ENCODE measurements around the gene MED15. TPM values are rescaled to one million over a fixed set of nuclear protein-coding genes. Genes with fewer than 3 reads are reported as not detected.
"Not testable (repeated sequence)": the region's sequence is repeated elsewhere in the genome, so short reads cannot be mapped to it uniquely, and the experiment has no call there.

The MED15 gene
- total and polyA plus RNA-seq, 2 of the 4 experiments (the other 2 are of a cell fraction), result 19.0 to 68.8 TPM

- Histone ChIP-seq H3K18ac (ENCODE audit: low read depth, low read length) (peak overlapping the region; percentile 87), H4K8ac (ENCODE audit: low read depth in 2 of 2, low read length in 2 of 2) (peak overlapping the region; percentile 81 to 91), H2AK5ac (ENCODE audit: low read depth, low read length) (peak overlapping the region; percentile 99), H3K14ac (replicated peaks; ENCODE audit: low read depth, low read length) (peak overlapping the region; percentile 98), H3K9ac (ENCODE audit: low read depth, low read length) (peak overlapping the region; percentile 97), H2AFZ (replicated peaks; ENCODE audit: low read length, poor library complexity) (peak overlapping the region; percentile 93), H4K91ac (ENCODE audit: insufficient read depth, low read depth, low read length) (peak overlapping the region; percentile 94), H4K5ac (ENCODE audit: low read depth, low read length) (peak overlapping the region; percentile 83), H3K4ac (ENCODE audit: low read depth, low read length) (peak overlapping the region; percentile 98), H3K9me1 (ENCODE audit: insufficient read depth, low read length) (peaks cover 15% of the 10 kb centered on the region), H2BK120ac (ENCODE audit: low read depth, low read length) (peak overlapping the region; percentile 87), H3K56ac (ENCODE audit: extremely low read depth, insufficient read depth, low read length) (peak overlapping the region; percentile 98), H3K4me3 (ENCODE audit: insufficient read depth, low read depth, low read length) (peak overlapping the region; percentile 78), H3K4me2 (ENCODE audit: low read depth, low read length) (peak overlapping the region; percentile 96), H3K27ac (ENCODE audit: insufficient read depth, low read length) (peak overlapping the region; percentile 97), H3K79me1 (ENCODE audit: low read depth in 1 of 2, low read length in 2 of 2) (peaks cover 3 to 39% of the 10 kb centered on the region in 2 experiments), H3K23ac (ENCODE audit: low read depth, low read length) (peak overlapping the region; percentile 99), H3K4me1 (ENCODE audit: control insufficient read depth, insufficient read depth, low read length) (peaks cover 18% of the 10 kb centered on the region), H2BK5ac (ENCODE audit: low read depth, low read length, poor library complexity, severe bottlenecking) (peak overlapping the region; percentile 94), H2AK9ac (replicated peaks; ENCODE audit: low read depth, low read length, poor library complexity) (peak overlapping the region; percentile 99), H4K20me1 (ENCODE audit: insufficient read depth, low read length) (peaks cover 47% of the 10 kb centered on the region), H2BK15ac (ENCODE audit: low read depth, low read length) (peak overlapping the region; percentile 92; the same call in 2 of the 3 replicates)
- POLR2A ChIA-PET (ENCODE audit: unreplicated experiment), result interaction anchor here (0.6 kb wide), 1 partner anchor 58 kb away, joined by 3 read pairs; no protein-coding TSS in a partner anchor
- dilution Hi-C loops (cut with HindIII; ENCODE audit: low sequenced_read_pairs, unreplicated experiment); in situ Hi-C loops (cut with MboI; ENCODE audit: low sequenced_read_pairs); DNase-seq; BruUV-seq (replicated peaks); H3K9me3 ChIP-seq (ENCODE audit: control insufficient read depth, insufficient read depth, low read length); H3K36me3 ChIP-seq (ENCODE audit: control insufficient read depth, insufficient read depth, low read length); CTCF ChIA-PET; H3K27me3 ChIP-seq (ENCODE audit: control insufficient read depth, insufficient read depth, low read length); H2BK20ac ChIP-seq (ENCODE audit: low read depth, low read length): not testable (repeated sequence)
- peak; percentile 3 for ATAC-seq (ENCODE audit: low read depth)
- 0 to 100% methylated on average over 1 to 4 of the region's 21 CpGs for WGBS, 2 experiments (ENCODE audit: extremely low coverage in 2 of 2, insufficient read length in 1 of 2)
- intact Hi-C loops (cut with micrococcal nuclease), result loop anchor here (5.0 kb wide), 2 partner anchors 44 to 59 kb away; no protein-coding TSS in a partner anchor
- 0 out of 2 replicates have a peak, but pooled peaks have one; percentile 4 for TF ChIP-seq MXI1 (IDR thresholded peaks at IDR 0.05; ENCODE audit: borderline replicate concordance, low read depth, low read length)
- peak; percentile 62 for TF ChIP-seq POLR2A (IDR thresholded peaks at IDR 0.05; ENCODE audit: low read depth, low read length)
These were observed 801 bp downstream of the MED15 start for GRCh38 chr22:20508067-20508755.

Measured in IMR-90 (cell line).